DND-41 (cell line): ENCODE measurements around the gene SCTR.

Source experiments
- ATAC-seq: fragments of 200-7000 bp; cut with Tn5 transposase; 3 replicates; pipeline ENCODE4 v1.9.1; 2021; ENCODE audit warnings: low read depth; ENCODE audit not compliant: insufficient read depth
- DNase-seq: peaks from one replicate; pipeline ENCODE4 v3.0.0-alpha.2; 2020
- H2AFZ ChIP-seq: 2 replicates; pipeline ENCODE4 v1.6.0; 2012; ENCODE audit warnings: low read depth, low read length
- H3K27ac ChIP-seq: 2 replicates; pipeline ENCODE4 v1.5.1; 2012; ENCODE audit warnings: low read length, inconsistent platforms
- H3K27me3 ChIP-seq: fragments of 200-600 bp; sonication (generic); 2 replicates; pipeline ENCODE4 v1.6.0; 2012; ENCODE audit warnings: low read length, mild to moderate bottlenecking, inconsistent platforms; ENCODE audit not compliant: insufficient read depth, poor library complexity
- H3K36me3 ChIP-seq: 2 replicates; pipeline ENCODE4 v1.5.1; 2012; ENCODE audit warnings: low read length, inconsistent platforms; ENCODE audit not compliant: insufficient read depth
- H3K4me1 ChIP-seq: 2 replicates; pipeline ENCODE4 v1.5.1; 2012; ENCODE audit warnings: mild to moderate bottlenecking, low read length; ENCODE audit not compliant: insufficient read depth
- H3K4me2 ChIP-seq: 2 replicates; pipeline ENCODE4 v1.6.0; 2012; ENCODE audit warnings: mild to moderate bottlenecking, moderate library complexity, low read length, inconsistent platforms; ENCODE audit not compliant: insufficient read depth
- H3K4me3 ChIP-seq, 2 experiments: fragments of 200-600 bp in 1 of 2; shearing (Covaris generic) in 1 of 2; 2 replicates each; pipeline ENCODE4 v1.5.1; 2012 to 2016; ENCODE audit warnings: inconsistent platforms in 2 of 2, low read length in 2 of 2, mild to moderate bottlenecking in 2 of 2, low read depth in 1 of 2, moderate library complexity in 1 of 2
- H3K79me2 ChIP-seq: 2 replicates; pipeline ENCODE4 v1.6.0; 2012; ENCODE audit warnings: low read length, inconsistent platforms; ENCODE audit not compliant: insufficient read depth
- H3K9ac ChIP-seq: 2 replicates; pipeline ENCODE4 v1.6.0; 2012; ENCODE audit warnings: low read depth, mild to moderate bottlenecking, inconsistent platforms, low read length, moderate library complexity
- H3K9me3 ChIP-seq: 2 replicates; pipeline ENCODE4 v1.5.1; 2012; ENCODE audit warnings: low read length, moderate library complexity, mild to moderate bottlenecking, inconsistent platforms; ENCODE audit not compliant: insufficient read depth, severe bottlenecking
- H4K20me1 ChIP-seq: 2 replicates; pipeline ENCODE4 v1.6.0; 2012; ENCODE audit warnings: low read length; ENCODE audit not compliant: insufficient read depth
- EZH2 ChIP-seq: IDR thresholded peaks from 3 replicates; pipeline ENCODE4 v1.6.1; 2012; ENCODE audit warnings: borderline replicate concordance, low read depth, mild to moderate bottlenecking, moderate library complexity, low read length, inconsistent platforms; ENCODE audit not compliant: severe bottlenecking
- TF ChIP-seq, protein P1 (sequence below): IDR thresholded peaks from 2 replicates; pipeline ENCODE4 v1.5.1; 2012; ENCODE audit warnings: borderline replicate concordance, low read length, moderate library complexity, mild to moderate bottlenecking; ENCODE audit not compliant: poor library complexity, severe bottlenecking; ENCODE audit errors: extremely low read depth

Gene SCTR

DNA sequence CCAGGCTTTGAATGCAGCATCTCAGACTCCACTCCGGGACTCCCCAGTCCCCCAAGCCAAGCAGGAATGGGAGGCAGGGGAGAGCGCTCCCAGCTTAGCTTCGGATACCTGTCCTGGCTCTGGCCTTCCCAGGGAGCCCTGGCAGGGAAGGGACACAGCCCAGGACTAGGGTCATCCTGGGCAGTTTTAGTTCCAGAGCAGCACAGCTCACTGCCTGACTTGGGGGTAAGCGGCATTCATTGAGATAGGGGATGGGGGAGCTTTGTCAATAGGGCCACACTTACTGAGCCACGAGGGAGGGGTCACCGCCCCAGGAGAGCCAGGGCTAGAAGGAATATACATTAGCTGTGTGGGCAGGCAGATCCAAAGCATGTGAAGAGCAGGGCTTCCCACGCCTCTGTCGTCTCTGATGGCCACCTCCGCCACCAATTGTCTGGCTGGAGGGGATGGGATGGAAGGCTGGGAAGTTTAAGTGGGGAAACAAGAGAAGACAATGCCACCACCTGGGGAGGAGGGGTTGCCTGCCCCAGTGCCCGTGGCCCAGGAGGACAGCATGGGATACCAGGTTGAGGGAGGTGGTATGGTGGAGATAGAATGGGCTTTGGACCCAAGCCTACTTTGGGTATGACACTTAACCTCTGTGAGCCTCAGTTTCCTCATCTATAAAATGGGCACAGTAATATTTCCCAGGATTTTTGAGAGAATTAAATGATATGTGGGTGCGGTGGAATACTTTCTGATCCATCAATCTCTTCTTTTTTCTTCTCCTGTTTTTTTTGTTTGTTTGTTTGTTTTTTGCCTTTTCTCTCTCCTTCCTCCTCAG, 40.2 kb downstream of the SCTR start:
- Histone ChIP-seq H3K4me2 (no peak overlapping the region), H3K4me3 (no peak overlapping the region), H3K9me3 (no peaks in the 10 kb centered on the region), H4K20me1 (no peaks in the 10 kb centered on the region), H3K27ac (no peak overlapping the region), H3K79me2 (no peaks in the 10 kb centered on the region), H3K4me1 (no peaks in the 10 kb centered on the region), H3K27me3 (no peaks in the 10 kb centered on the region), H3K36me3 (no peaks in the 10 kb centered on the region), H3K9ac (no peak overlapping the region), H2AFZ (no peak overlapping the region)
- no peak for TF ChIP-seq EZH2
- TF ChIP-seq, protein P1, sequence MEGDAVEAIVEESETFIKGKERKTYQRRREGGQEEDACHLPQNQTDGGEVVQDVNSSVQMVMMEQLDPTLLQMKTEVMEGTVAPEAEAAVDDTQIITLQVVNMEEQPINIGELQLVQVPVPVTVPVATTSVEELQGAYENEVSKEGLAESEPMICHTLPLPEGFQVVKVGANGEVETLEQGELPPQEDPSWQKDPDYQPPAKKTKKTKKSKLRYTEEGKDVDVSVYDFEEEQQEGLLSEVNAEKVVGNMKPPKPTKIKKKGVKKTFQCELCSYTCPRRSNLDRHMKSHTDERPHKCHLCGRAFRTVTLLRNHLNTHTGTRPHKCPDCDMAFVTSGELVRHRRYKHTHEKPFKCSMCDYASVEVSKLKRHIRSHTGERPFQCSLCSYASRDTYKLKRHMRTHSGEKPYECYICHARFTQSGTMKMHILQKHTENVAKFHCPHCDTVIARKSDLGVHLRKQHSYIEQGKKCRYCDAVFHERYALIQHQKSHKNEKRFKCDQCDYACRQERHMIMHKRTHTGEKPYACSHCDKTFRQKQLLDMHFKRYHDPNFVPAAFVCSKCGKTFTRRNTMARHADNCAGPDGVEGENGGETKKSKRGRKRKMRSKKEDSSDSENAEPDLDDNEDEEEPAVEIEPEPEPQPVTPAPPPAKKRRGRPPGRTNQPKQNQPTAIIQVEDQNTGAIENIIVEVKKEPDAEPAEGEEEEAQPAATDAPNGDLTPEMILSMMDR, result no peak
- ATAC-seq (no peak), DNase-seq (no peak)

DNA sequence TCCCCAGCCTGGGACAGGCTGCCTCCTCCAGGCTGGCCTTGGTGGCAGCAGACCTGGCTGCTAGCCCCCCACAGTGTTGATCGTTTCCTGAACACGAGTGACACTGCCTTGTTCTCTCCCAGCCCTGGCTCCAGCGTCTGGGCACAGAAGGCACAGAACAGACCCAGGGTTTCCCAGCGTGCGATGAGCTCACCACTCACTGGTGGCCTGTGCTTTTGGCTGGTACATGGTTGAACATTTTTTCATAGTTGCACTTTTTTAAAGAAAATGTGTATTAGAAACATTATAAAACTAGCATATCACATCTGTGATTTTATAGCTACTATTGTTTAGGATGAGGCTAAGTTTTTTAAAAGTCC, 40.9 kb downstream of the SCTR start:
- no peaks in the 10 kb centered on the region for H3K36me3 ChIP-seq
- H3K9ac ChIP-seq, result no peak overlapping the region
- no peak for DNase-seq
- no peak overlapping the region for H3K4me3 ChIP-seq
- no peak for ATAC-seq
- no peaks in the 10 kb centered on the region for H3K9me3 ChIP-seq
- no peaks in the 10 kb centered on the region for H3K4me1 ChIP-seq
- H3K79me2 ChIP-seq, result no peaks in the 10 kb centered on the region
- H3K27ac ChIP-seq, result no peak overlapping the region
- H4K20me1 ChIP-seq, result no peaks in the 10 kb centered on the region
- H3K4me2 ChIP-seq, result no peak overlapping the region
- no peak overlapping the region for H2AFZ ChIP-seq
- H3K27me3 ChIP-seq, result no peaks in the 10 kb centered on the region
- TF ChIP-seq, protein P1, result no peak
- no peak for TF ChIP-seq EZH2

DNA sequence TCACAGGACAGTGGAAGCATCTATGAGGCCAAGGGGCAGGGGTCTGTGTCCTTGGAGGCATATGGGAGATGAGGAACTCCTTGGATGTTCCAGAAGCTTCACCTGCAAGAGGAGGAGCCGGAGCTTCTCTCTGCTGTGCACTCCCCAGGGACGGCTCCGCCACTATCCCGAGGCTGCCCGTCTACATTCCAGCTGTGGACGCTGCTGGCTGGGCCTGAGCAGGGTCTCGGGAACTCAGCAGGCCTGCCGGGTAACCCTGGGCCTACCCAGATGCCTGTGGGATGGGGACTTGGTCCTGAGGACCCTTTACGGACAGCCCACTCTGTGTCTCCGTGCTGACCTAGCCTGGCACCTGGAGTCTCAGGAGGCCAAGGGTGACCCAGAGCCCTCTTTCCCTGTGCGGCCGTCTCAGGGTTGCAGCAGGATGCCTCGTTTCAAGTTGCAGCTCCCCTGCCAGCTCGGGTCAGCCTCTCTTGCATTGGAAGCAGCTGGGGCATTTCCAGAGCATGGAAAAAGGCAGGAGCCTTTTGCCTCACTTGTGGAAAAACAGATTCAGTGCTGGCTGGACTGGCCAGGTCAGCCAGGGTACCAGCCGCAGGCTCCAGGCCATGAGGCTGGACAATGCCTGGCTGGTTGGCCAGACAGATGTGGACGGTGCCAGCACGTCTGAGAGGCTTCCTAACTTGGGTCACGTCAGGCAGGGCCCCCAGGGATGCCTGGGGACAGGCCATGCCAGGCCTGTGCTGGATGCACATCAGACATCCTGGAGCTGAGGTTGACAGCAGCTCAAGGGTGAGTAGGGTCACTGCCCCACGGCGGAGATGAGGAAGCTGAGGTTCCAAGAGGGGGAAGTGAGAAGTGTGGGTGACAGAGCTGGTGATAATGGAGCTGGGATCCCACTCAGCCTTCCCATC, 41.5 kb downstream of the SCTR start:
- H3K36me3 ChIP-seq, result no peaks in the 10 kb centered on the region
- H3K9me3 ChIP-seq, result no peaks in the 10 kb centered on the region
- H3K79me2 ChIP-seq, result no peaks in the 10 kb centered on the region
- H3K9ac ChIP-seq, result no peak overlapping the region
- DNase-seq (no peak), ATAC-seq (no peak)
- H3K4me2 ChIP-seq, result no peak overlapping the region
- no peak overlapping the region for H2AFZ ChIP-seq
- no peak overlapping the region for H3K4me3 ChIP-seq
- TF ChIP-seq, protein P1, result no peak
- TF ChIP-seq EZH2, result no peak
- H3K27me3 ChIP-seq, result no peaks in the 10 kb centered on the region
- H3K4me1 ChIP-seq, result no peaks in the 10 kb centered on the region
- no peaks in the 10 kb centered on the region for H4K20me1 ChIP-seq
- no peak overlapping the region for H3K27ac ChIP-seq
